HG02870 (cell line): ENCODE data around the gene GRHPR.

ENCODE experiments used
- ATAC-seq: cut with Tn5 transposase; IDR thresholded peaks from one replicate; pipeline ENCODE4 v1.9.1; 2021; ENCODE audit warnings: mild to moderate bottlenecking, moderate library complexity; ENCODE audit not compliant: unreplicated experiment

The GRHPR gene

GRCh38 chr9:37398464-37399025 lies 24.0 kb upstream of the GRHPR start:
- no peak for ATAC-seq

GRCh38 chr9:37399336-37399735 lies 23.2 kb upstream of the GRHPR start:
- no peak for ATAC-seq

DNA sequence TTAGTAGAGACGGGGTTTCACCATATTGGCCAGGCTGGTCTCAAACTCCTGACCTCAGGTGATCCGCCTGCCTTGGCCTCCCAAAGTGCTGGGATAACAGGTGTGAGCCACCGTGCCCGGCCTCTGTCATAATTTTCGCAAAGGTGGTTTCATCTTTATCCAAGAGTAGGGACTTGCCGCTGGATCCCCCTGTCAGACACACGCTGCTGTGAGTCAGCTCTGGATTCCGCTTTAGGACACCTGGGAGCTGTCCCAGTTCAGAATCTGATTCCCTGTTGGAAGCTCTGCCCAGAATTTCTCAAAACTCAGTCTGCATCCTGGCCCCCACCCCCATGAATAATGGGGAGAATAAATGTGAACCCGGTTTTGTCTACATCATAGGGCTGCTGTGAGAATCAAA lies 17.9 kb upstream of the GRHPR start:
- ATAC-seq: no peak

DNA sequence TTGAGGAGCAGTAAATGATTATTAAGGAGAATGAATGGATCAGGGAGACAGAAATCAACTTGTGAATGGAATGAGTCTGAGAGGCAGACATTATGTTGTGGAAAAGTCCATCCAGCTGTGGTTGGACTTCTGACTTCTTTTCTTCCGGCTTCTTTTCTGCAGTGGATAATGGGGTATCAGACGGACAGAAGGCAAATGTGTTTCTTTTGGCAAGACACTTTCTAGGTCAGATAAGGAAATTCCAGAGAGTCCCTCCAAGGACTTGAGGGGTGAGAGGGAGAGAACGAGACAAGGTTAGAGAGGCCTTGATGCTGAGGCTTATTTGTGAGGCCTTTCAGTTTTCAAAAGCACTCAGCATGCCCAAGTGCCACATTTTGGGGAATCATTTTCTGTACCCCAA lies 17.1 kb upstream of the GRHPR start:
- ATAC-seq: no peak

- no peak for ATAC-seq
Measured at GRCh38 chr9:37405764-37406380, 16.6 kb upstream of the GRHPR start.

DNA sequence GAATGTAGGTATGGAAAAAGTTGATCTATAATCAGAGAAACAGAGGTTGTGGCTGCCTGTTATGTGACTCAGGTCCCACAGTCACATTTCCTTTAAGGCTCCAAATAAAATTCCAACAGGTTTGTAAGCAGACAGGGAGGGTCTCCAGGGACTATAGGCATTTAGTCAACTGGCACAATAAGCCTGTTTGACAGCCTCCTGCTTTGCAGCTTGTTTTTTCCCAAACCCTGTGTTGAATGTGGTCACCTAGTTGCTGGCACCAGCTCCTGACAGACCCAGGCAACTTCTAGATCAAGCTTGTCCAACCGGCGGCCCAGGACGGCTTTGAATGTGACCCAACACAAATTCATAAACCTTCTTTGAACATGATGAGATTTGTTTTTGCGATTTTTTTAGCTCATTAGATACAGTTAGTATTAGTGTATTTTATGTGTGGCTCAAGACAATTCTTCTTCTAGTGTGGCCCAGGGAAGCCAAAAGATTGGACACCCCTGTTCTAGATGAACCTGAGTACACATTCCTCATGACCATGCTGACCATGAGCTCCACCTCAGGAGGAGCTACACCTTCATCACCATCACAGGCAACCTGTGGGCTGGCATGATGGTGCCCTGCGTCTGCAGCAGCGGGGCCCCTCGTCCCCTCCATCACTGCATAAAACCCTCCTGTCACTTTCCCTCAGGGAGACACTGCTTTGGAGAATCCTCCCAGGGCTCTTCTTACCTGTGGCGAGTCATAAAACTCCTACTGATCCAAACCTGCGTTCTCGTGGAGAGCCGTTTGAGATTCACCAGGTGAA lies 15.7 kb upstream of the GRHPR start:
- ATAC-seq: no peak

- ATAC-seq: no peak
Measured at GRCh38 chr9:37407468-37407867, 15.0 kb upstream of the GRHPR start.

- ATAC-seq: peak; percentile 78
Measured at GRCh38 chr9:37408933-37409710, 13.4 kb upstream of the GRHPR start.

GRCh38 chr9:37410354-37410861 lies 12.1 kb upstream of the GRHPR start:
- ATAC-seq: no peak

DNA sequence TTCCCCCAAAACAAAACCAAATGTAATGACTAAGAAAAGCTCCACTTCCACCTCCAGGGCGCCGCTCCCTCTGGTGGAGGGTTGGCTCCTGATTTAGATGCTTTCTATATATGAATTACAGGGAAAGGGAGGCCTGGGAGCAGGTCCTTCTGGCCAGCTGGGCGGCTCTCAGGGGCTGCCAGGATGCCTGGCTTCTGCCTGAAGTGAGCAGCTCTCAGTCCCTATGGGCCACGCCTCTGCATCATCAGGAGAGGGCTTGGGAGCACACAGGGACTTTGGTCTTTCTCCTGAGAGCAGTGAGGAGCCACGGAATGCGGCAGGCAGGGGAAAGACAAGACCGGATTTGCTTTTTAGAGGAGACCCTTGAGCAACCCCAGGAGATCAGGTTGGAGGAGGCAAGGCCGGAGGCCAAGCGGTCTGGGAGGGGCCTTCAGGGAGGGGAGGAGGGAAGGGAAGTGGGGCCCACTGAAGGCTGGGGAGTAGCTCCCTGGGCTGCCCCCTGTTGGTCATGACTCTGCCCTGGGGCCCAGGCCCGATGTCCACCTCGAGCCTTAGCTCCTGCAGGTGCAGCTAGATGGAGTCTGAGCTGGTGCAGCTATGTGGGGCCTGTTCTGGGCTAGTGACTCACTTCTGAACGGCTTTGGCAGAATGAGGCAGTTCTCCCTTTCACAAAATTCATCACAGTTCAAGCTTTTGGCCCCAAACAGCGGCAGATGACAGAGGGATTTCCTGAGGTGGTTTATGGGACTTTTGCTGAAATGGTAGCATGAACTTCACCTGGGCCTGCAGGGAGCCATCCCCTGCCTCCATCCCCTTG lies 11.3 kb upstream of the GRHPR start:
- ATAC-seq: peak; percentile 37

DNA sequence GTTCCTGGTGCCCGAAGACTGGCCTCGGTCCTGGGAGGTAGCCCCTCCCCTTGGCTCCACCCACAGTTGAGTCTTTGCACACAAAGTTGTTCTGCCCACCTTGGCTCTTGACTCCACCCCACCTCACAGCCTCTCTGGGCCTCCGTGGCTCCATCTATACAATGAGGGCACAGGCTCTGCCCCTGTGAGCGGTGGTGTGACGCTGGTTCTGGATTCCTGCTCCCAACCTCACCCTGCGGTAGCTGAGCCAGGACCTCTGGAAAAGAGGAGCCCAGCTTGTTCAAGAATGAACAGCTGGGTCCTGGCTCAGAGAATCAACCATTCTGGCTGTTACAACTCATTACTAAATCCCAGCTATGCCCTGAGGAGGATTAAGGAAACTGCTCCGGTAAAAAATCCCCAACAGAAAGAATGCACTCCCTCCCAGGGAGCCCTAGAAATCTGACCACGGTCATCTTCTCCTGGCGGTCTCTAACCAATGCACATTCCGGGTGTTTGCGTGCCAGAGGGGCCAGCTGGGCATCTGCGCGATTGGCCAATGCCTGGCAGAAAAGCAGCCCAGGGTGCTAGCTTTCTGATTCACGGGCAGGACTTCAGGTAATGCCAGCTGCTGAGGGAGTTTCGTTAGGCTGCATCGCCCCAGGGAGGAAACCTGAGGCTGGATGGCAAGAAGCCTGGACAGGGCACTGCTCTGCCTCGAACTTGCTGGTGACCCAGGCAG lies 9.9 kb upstream of the GRHPR start:
- ATAC-seq: no peak

DNA sequence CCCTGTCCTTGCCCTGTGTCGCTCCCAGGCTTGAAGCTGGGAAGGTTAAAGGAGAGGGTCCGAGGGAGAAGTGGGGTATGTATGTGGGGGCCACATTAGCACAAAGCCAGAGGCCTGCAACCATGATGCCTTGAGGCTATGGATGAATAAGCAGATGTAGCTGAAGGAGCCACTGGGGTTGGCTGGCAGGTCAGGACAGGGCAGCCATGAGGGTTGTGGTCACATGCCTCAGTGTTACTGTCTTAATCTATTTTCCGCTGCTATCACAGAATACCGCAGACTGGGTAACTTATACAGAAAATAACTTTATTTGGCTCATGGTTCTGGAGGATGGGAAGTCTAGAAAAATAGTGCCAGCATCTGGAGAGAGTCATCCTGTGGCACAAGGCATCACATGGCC lies 9.2 kb upstream of the GRHPR start:
- no peak for ATAC-seq

- ATAC-seq: no peak
Measured at GRCh38 chr9:37414503-37414943, 8.0 kb upstream of the GRHPR start.

GRCh38 chr9:37415011-37415719 lies 7.3 kb upstream of the GRHPR start:
- no peak for ATAC-seq

DNA sequence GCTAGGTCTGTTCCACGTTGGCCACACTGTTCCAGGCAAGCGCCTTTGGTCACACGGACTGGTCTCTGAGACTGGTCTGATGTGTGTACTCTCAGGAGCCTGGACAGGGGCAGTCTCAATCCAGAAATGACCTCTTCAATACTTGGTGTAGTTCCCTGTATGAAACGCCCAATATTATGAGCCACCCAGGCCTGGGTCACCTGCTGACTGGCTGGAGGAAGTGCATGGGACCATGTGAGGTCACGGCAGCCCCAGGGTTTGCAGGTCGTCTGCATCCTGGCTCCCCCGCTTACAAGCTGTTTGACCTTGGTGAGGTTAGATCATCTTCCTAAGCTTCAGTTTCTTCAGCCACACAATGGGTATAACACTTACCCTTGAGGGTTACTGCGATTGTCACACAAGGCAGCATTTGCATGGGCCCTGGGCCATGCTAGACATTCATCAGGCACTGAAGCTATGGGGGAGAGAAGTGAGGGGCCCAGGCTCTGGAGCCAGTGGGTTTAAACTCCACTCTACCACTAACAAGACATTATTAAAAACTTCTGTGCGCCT lies 5.2 kb upstream of the GRHPR start:
- no peak for ATAC-seq

- ATAC-seq: no peak
Measured at GRCh38 chr9:37417857-37418618, 4.5 kb upstream of the GRHPR start.

- no peak for ATAC-seq
Measured at GRCh38 chr9:37419204-37419603, 3.3 kb upstream of the GRHPR start.
